ENCODE results near the gene PKD2L1. TPM values are rescaled to one million over a fixed set of nuclear protein-coding genes. Genes with fewer than 3 reads are reported as not detected.
"Not testable (repeated sequence)": the region's sequence is repeated elsewhere in the genome, so short reads cannot be mapped to it uniquely, and the experiment has no call there.

PKD2L1 gene
- polyA plus RNA-seq = not detected

GRCh38 chr10:100330079-100330478 is at the start of gene PKD2L1:
PKD2L1 (minus strand) TSS chr10:100330228; CDS start chr10:100330103, 125 bp downstream.
- H3K4me1 Mint-ChIP-seq = peaks cover 15 to 20% (median 19%) of the 10 kb centered on the region in 3 donors
- H3K4me3 Mint-ChIP-seq = peak within 1 kb of the TSS in 1 of 4 donors; percentile 43
- H3K27ac Mint-ChIP-seq = no peak within 1 kb of the TSS
- peaks cover 0 to 3% (median 0%) of the 10 kb centered on the region in 3 donors for H3K9me3 Mint-ChIP-seq
- peaks cover 15% of the 10 kb centered on the region for H3K27me3 Mint-ChIP-seq
- H3K36me3 Mint-ChIP-seq = no peaks in the 10 kb centered on the region

DNA sequence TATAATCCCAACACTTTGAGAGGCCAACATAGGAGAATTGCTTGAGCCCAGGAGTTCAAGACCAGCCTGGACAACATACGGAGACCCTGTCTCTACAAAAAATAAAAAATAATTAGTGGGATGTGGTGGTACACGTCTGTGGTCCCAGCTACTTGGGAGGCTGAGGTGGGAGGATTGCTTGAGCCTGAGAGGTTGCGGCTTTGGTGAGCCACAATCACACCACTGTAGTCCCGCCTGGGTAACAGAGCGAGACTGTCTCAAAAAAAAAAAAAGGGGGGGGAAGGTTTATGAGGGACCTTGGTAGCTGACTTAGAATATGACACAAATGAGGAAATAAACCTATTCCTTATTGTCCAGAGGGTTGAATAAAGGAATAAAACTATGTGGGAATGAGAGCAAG is 47.8 kb upstream of the PKD2L1 start:
- no peaks in the 10 kb centered on the region for H3K9me3 Mint-ChIP-seq
- H3K27ac Mint-ChIP-seq = peak overlapping the region in 1 of 3 donors; percentile 11
- H3K27me3 Mint-ChIP-seq = peaks cover 27% of the 10 kb centered on the region
- H3K4me1 Mint-ChIP-seq = peaks cover 0 to 8% (median 6%) of the 10 kb centered on the region in 3 donors
- peaks cover 2% of the 10 kb centered on the region for H3K36me3 Mint-ChIP-seq
- H3K4me3 Mint-ChIP-seq = peak overlapping the region in 1 of 4 donors; percentile 31

- not testable (repeated sequence) for H3K36me3 Mint-ChIP-seq, H3K4me3 Mint-ChIP-seq, H3K27ac Mint-ChIP-seq, H3K9me3 Mint-ChIP-seq, H3K4me1 Mint-ChIP-seq
- H3K27me3 Mint-ChIP-seq = peaks cover 18% of the 10 kb centered on the region
Observed at GRCh38 chr10:100376656-100377055, 46.6 kb upstream of the PKD2L1 start.

GRCh38 chr10:100374677-100375353 is 44.8 kb upstream of the PKD2L1 start:
- Mint-ChIP-seq H3K4me1 (peaks cover 12 to 16% (median 14%) of the 10 kb centered on the region in 3 donors), H3K27me3 (peaks cover 10% of the 10 kb centered on the region)
- H3K4me3 Mint-ChIP-seq, H3K27ac Mint-ChIP-seq, H3K9me3 Mint-ChIP-seq, H3K36me3 Mint-ChIP-seq: not testable (repeated sequence)

GRCh38 chr10:100374200-100374655 is 44.2 kb upstream of the PKD2L1 start:
- Mint-ChIP-seq H3K4me3 (no peak overlapping the region), H3K27ac (no peak overlapping the region), H3K4me1 (peaks cover 12 to 16% (median 14%) of the 10 kb centered on the region in 3 donors), H3K9me3 (no peaks in the 10 kb centered on the region), H3K36me3 (no peaks in the 10 kb centered on the region), H3K27me3 (peaks cover 10% of the 10 kb centered on the region)

DNA sequence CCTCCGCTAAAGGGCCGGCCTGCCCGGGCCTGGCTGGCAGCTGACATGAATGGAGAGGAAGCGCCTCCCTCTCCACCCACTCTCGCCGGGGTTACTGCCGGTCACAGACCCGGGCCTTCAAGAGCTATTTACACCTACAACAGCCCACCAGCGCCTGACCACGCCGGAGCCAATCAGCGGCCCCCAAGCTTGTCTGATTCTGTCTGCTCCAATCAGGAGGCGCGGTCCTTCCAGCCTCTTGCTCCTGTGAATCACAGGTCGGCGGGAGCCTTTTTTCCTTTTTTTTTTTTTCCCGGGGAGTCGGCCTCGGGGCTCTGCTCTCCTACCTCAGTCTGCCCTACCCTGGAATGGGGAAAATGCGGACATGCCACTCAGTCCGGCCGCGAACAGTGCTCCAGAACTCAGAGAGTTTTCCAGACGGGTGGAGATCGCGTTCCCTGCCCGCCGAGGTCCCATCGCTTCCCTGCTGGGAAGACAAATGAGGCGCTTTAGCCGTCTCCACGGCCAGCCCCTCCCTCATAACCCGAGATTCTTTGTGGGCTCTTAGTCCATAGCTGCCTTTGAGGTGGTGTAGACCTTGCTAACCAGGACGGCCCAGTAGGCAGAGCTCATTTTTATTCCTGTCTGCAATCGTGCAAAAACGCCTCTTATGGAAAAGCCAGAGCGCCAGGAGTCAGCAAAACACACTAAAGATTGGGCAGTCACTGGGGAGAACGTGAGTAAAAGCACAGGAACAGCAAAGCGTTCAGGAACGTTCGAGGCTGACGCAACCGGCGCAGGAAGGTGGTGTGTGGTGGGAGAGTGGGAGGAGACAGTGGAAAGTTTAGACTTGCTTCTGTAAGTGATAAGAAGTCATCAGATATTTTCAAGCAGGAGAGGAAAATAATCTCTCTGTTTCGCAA is 43.5 kb upstream of the PKD2L1 start:
- Mint-ChIP-seq H3K4me3 (no peak overlapping the region), H3K4me1 (peaks cover 12 to 16% (median 14%) of the 10 kb centered on the region in 3 donors), H3K36me3 (no peaks in the 10 kb centered on the region), H3K27me3 (peaks cover 9% of the 10 kb centered on the region), H3K27ac (no peak overlapping the region), H3K9me3 (no peaks in the 10 kb centered on the region)

GRCh38 chr10:100372415-100373297 is 42.6 kb upstream of the PKD2L1 start:
- Mint-ChIP-seq H3K4me1 (peaks cover 9 to 12% (median 10%) of the 10 kb centered on the region in 3 donors), H3K36me3 (no peaks in the 10 kb centered on the region), H3K4me3 (no peak overlapping the region), H3K27ac (no peak overlapping the region), H3K27me3 (peaks cover 11% of the 10 kb centered on the region), H3K9me3 (no peaks in the 10 kb centered on the region)

GRCh38 chr10:100371482-100372027 is 41.5 kb upstream of the PKD2L1 start:
- Mint-ChIP-seq H3K9me3 (no peaks in the 10 kb centered on the region), H3K27me3 (peaks cover 14% of the 10 kb centered on the region), H3K36me3 (peaks cover 2% of the 10 kb centered on the region), H3K4me3 (peak overlapping the region in 2 of 4 donors; percentile 82 to 86), H3K4me1 (peaks cover 9 to 14% (median 12%) of the 10 kb centered on the region in 3 donors), H3K27ac (peak overlapping the region in 2 of 3 donors; percentile 18 to 89)

DNA sequence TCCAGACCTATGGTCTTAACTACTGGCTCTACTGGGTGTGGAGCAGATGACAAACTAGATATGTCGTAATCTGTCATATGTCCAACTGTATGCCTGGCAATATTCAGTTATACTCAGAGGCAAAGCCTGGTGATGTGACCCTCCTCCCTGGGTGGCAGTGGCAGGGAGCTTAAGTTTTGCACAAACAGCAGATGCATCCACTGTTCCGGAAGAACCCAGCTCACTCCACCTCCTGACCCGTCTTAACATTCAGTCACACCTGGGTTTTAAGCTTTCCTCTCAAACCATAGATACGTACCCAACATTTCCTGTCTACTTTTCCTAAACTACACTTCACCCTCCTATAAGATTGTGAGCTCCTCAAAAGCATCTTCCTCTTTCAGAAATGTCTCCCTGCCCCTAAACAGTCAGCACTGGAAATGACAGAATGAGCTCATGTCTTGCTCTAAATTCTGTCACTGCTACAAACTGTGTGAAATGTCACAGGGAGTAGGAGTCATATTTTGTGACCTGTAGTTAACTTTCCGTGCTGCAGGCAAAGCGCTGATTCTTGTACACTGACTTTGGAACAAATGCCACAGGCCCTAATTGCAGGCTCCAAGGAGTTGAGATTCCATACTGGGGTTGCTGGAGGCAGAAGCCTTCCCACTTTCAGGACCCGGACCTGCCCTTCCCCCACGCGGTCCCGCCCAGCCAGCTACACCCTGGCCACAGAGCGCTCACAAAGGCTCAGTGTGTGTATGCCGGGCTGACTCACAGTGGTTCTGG is 40.9 kb upstream of the PKD2L1 start:
- Mint-ChIP-seq H3K27me3 (peaks cover 16% of the 10 kb centered on the region), H3K27ac (peak overlapping the region in 2 of 3 donors; percentile 18 to 89), H3K4me3 (peak overlapping the region in 3 of 4 donors; percentile 2 to 86 (median 82)), H3K9me3 (no peaks in the 10 kb centered on the region), H3K36me3 (peaks cover 2% of the 10 kb centered on the region), H3K4me1 (peaks cover 9 to 14% (median 12%) of the 10 kb centered on the region in 3 donors)

DNA sequence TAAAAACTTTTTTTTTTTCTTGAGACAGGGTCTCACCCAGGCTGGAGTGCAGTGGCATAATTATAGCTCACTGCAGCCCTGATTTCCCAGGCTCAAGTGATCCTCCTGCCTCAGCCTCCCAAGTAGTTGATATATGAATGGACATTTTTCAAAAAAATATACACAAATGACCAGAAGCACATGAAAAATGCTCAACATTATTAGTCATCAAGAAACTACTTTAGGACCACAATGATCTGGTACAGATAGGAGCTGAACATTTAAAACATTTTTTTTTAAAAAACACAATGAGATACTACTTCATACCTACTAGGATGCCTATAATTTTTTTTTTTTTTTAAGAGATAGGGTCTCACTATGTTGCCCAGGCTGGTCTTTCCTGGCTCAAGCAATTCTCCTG is 38.7 kb upstream of the PKD2L1 start:
- Mint-ChIP-seq H3K27me3 (peaks cover 16% of the 10 kb centered on the region), H3K9me3 (no peaks in the 10 kb centered on the region), H3K4me1 (peaks cover 9 to 14% (median 12%) of the 10 kb centered on the region in 3 donors), H3K27ac (no peak overlapping the region), H3K36me3 (peaks cover 2% of the 10 kb centered on the region), H3K4me3 (no peak overlapping the region)

DNA sequence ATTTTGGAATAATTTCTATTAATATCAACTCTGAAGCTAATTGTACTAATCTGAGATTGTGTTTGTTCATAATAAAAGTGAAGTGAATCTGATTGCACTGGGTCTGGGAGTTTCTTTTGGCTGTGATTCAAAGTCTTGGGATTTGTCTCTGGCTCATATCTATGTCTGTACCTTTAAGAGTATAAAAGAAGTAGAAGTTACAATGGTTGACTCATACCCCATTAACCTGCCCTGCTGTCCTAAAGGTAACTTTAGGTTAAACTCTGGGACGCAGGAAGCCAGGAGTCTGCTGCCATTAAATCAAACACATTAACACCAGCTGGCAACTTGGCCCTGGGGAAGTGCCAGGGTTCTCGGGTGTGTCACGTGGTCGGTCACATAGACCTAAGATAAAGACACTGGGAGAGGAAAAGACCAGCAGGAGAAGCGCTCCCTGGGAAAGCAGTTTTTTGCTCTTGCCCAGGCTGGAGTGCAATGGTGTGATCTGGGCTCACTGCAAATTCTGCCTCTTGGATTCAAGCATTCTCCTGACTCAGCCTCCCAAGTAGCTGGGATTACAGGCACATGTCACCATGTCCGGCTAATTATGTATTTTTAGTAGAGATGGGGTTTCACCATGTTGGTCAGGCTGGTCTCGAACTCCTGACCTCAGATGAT is 34.8 kb upstream of the PKD2L1 start:
- no peaks in the 10 kb centered on the region for H3K9me3 Mint-ChIP-seq
- peaks cover 5% of the 10 kb centered on the region for H3K36me3 Mint-ChIP-seq
- no peak overlapping the region for H3K4me3 Mint-ChIP-seq
- no peak overlapping the region for H3K27ac Mint-ChIP-seq
- peaks cover 0 to 4% (median 0%) of the 10 kb centered on the region in 3 donors for H3K4me1 Mint-ChIP-seq
- H3K27me3 Mint-ChIP-seq = peaks cover 12% of the 10 kb centered on the region

DNA sequence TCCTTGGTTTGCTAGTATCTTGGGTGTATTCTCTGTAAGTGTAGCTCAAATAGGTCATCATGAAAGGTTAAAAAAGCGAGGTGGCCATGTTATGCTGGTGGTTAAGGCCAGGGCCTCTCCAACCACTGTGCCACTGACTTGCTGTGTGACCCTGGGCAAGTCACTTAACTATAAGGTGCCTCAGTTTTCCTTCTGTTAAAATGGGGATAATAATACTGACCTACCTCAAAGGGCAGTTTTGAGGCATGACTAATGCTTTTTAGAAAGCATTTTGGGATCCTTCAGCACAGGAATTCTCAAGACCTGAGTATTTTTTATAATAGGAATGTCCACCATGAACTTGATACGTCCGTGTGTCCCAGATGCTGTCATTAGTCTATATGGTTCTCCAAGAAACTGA is 34.1 kb upstream of the PKD2L1 start:
- peaks cover 0 to 4% (median 0%) of the 10 kb centered on the region in 3 donors for H3K4me1 Mint-ChIP-seq
- no peak overlapping the region for H3K27ac Mint-ChIP-seq
- peaks cover 12% of the 10 kb centered on the region for H3K27me3 Mint-ChIP-seq
- no peaks in the 10 kb centered on the region for H3K9me3 Mint-ChIP-seq
- peaks cover 5% of the 10 kb centered on the region for H3K36me3 Mint-ChIP-seq
- H3K4me3 Mint-ChIP-seq = no peak overlapping the region
